DMS79 (cell line): ENCODE data around the gene PTPN22.
A peak's percentile ranks its signal among the peaks of the same experiment; 100 is the strongest.

ENCODE experiments used
- DNase-seq: peaks from one replicate; lab custom pipeline; 2025; lab: John Stamatoyannopoulos, UW

The PTPN22 gene

GRCh38 chr1:113800487-113800886, 71.0 kb downstream of the PTPN22 start:
- DNase-seq = no peak

DNA sequence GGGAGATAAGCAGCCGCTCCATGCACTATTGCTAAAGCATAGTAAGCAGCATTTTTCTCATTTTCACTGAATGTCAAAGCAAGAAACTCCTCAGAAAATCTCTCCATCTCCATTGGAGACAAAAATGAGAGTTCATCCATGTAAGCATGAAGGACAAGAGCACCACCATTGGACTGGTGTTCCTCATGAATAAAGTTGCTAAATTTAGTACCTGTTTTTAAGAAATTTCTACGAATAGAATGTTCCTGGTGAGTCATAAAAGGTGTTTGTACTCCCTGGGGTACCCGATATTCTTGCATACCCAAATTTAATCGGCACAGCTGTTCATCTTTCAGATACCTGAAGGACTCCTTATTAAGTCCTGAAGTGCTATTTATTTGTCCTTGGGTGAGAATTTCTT, 74.0 kb downstream of the PTPN22 start:
- DNase-seq = no peak

DNA sequence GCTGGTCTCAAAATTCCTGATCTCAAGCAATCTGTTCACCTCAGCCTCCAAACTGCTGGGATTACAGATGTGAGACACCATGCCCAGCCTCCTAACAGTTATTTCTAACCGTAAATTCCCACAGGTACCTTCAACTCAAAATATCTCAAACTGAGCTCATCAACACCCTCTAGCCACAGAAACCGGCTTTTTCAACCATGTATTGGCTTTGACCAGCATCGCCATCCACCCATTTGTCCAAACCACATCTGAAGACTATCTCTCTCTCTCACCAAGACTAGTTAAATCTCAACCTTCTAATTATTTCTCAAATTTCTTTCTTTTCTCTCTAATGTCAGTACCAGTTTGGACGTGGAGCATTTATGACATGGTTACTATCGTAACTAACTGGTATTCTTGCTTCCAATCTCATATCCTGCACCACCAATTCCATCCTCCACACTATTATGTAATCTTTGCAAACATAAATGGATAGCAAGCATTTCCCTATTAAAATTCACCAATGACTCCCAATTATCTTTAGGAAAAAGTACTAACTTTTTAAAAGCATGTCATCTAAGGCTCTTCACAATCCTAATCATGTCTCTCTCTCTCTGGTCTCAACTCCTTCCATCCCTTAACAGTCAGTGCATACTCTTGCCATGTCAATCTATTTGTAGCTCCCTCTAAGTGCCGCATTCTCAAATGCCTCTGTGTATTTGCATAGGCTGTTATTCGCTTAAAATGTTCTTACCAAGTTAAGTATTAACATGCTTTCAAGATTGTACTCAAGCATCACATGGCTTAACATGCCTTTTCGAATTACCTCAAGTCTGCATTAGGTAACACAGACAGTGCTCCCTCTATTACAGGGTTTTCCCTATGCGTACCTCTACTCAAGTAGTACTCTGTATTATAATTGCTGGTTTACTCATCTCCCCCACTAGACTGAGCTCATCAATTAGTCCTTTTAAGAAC, 77.4 kb downstream of the PTPN22 start:
- peak; percentile 25 for DNase-seq

DNA sequence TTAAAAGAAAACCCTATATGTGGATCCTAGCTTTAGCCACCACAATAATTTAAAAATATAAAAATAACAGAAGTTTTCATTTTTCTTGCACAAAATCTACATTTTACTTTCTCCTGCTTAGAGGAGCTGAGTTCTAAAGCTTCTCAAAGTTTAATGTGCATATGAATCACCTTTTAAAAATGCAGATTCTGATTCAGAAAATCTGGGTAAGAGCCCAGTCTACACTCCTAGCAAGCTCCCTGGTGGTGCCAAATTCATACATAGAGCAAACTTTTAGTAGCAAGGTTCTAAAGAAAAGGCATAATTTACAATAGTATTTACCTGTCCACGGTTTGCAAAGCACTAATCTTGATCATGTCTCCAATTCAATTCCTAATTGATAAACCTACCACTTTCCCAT, 78.5 kb downstream of the PTPN22 start:
- DNase-seq = no peak

- DNase-seq = no peak
Measured at GRCh38 chr1:113792471-113792870, 79.0 kb downstream of the PTPN22 start.

DNA sequence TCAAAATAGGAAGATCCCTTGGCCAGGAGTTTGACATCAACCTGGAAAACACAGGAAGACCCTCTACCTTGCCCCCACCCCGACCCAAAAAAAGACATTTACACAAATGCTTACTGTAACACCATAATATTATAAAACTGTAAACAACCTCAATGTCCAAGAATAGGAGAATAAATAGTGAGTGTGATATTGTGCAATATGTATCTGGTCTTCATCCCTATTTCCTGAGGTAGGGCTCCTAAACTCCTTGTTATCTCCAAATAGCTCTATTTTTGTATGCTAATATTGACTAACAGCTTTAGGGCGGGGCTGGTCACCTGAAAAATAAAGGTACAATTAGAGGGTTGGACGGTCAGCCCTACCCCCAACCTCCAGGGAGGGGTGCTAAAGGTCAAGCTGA, 82.7 kb downstream of the PTPN22 start:
- no peak for DNase-seq

DNA sequence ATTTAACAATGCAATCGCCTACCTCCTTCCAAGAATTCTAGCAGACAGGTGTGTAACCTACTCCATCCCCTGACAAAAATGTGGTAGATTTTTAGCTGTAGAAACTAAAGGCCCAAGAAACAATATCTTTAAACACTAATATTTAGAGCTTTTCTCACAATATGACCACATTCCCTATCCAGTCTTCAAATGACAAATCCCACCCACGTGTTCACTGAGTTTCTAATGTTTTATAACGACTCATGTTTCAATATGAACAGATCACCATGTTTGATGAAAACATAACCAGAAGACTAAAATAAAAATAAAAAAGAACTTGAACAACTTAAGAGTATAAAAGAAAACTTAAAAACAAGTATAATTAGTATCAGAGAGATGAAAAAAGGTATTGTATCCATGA, 83.8 kb downstream of the PTPN22 start:
- no peak for DNase-seq

- DNase-seq = no peak
Measured at GRCh38 chr1:113786069-113786468, 85.4 kb downstream of the PTPN22 start.

DNA sequence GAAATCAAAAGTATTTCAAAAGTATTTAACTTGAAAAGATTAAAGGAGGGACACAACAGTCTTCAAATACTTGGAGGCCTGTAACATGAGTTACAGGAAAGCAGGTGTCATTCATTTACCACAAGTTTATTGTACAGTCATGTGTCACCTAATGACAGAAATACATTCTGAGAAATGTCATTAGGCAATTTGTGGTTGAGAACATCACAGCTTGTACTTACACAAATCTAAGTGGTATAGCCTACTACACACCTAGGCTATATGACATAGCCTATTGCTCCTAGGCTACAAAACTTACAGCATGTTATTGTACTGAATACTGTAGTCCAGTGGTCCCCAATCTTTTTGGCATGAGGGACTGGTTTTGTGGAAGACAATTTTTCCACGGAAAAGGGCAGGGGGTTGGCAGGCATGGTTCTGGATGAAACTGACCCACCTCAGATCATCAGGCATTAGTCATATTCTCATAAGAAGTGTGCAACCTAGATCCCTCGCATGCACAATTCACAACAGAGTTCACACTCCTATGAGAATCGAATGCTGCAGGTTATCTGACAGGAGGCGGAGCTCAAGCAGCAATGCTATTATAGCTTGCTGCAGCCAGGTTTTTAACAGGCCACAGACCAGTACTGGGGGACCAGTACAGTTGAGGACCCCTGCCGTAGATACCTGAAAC, 87.3 kb downstream of the PTPN22 start:
- no peak for DNase-seq

- no peak for DNase-seq
Measured at GRCh38 chr1:113783254-113784103, 88.0 kb downstream of the PTPN22 start.

GRCh38 chr1:113782406-113782805, 89.1 kb downstream of the PTPN22 start:
- no peak for DNase-seq

GRCh38 chr1:113780374-113781146, 91.0 kb downstream of the PTPN22 start:
- no peak for DNase-seq

DNA sequence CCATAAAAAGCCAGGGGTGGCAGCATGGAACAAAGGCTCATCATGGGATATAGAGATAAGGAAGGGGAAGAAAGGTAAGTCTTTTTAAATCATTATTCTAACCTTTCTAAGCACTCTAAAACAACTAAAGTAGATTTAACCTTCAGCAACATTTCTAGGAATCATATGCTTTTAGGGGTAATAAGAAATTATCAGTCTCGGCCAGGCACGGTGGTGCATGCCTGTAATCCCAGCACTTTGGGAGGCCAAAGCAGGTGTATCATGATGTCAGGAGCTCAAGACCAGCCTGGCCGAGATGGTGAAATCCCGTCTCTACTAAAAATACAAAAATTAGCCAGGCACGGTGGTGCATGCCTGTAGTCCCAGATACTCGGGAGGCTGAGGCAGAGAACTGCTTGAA, 92.0 kb downstream of the PTPN22 start:
- no peak for DNase-seq

GRCh38 chr1:113777561-113777960, 94.0 kb downstream of the PTPN22 start:
- DNase-seq = no peak

DNA sequence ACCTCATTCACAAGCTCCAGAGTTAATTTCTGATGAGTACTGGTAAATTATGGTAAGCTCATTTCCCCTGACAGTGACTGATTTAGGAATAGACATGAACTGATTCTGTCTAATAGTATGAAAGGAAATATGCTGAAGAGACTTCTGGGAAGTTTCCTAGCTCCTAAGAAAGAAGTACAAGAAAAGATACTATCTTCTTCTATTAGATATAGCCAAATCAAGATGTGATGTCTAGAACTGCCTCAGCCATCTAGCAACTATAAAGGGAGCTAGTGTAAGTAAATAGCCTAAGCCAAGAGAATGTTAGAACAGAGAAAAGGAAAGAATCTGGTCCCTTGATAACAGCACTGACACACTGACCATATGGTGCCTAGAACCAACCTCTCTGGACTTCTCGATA, 101.5 kb downstream of the PTPN22 start:
- DNase-seq = no peak

GRCh38 chr1:113769601-113769970, 101.9 kb downstream of the PTPN22 start:
- no peak for DNase-seq

DNA sequence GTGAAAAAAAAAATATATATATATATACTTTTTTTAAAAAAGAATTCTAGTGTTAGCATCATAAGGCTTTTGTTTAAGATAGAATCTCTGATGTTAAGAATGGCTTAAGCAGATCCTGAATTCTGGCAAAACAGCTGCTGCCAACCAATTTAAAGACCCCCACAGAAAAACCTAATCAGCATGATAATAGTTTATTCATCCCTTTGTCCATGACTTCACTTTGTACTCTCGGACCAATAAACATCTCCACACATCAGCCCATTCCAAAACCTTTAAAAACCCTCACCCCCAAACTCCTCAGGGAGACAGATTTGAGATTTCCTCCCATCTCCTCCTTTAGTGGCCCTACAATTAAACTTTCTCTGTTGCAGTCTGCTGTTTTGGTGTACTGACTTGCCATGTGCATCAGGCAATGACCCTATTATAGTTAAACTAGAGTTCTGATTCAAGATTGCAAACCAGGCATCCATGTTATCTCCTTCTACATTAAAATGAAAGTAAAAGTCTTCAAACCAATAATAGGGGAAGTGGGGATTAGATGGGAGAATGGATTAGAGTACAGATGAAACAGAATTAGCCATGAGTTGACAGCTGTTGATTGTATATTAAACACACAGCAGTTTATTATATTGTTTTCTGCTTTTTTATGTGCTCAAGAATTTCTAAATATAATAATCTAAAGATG, 102.5 kb downstream of the PTPN22 start:
- DNase-seq = no peak

GRCh38 chr1:113765306-113766230, 105.9 kb downstream of the PTPN22 start:
- no peak for DNase-seq
